Thoracic aorta (tissue), 2 donors: ENCODE data around the gene HELQ. TPM values are rescaled to one million over a fixed set of nuclear protein-coding genes. Genes with fewer than 3 reads are reported as not detected.

Source experiments
- ATAC-seq: fragments of 150-250 bp; one replicate; pipeline ENCODE4 v1.8.0; 2017; ENCODE audit warnings: low read depth; ENCODE audit not compliant: insufficient number of reproducible peaks, low FRiP score
- DNase-seq: peaks from one replicate; pipeline ENCODE4 v3.0.0-alpha.2; 2020; ENCODE audit warnings: low spot score
- H3K27ac ChIP-seq, 2 donors: fragments of 200-600 bp; sonication (generic); 1 replicate in 1 of 2; 2 replicates in 1 of 2; pipeline ENCODE4 v1.5.1; 2016; ENCODE audit warnings: mild to moderate bottlenecking in 2 of 2, moderate library complexity in 2 of 2
- H3K27me3 ChIP-seq: fragments of 200-600 bp; sonication (generic); replicated peaks from 2 replicates; pipeline ENCODE4 v1.6.0; 2016; ENCODE audit warnings: mild to moderate bottlenecking; ENCODE audit not compliant: insufficient read depth
- H3K36me3 ChIP-seq: fragments of 200-600 bp; sonication (generic); one replicate; pipeline ENCODE4 v1.5.1; 2016
- H3K4me1 ChIP-seq, 2 donors: fragments of 200-600 bp; sonication (generic); 1 replicate in 1 of 2; 2 replicates in 1 of 2; pipeline versions ENCODE4 v1.5.1 to v1.6.0; 2016; ENCODE audit warnings: low read depth in 2 of 2, mild to moderate bottlenecking in 1 of 2; ENCODE audit not compliant: control insufficient read depth in 1 of 2
- H3K4me3 ChIP-seq: fragments of 200-600 bp; sonication (generic); 2 replicates; pipeline ENCODE4 v1.5.1; 2016; ENCODE audit warnings: mild to moderate bottlenecking
- H3K9me3 ChIP-seq: fragments of 200-600 bp; sonication (generic); 2 replicates; pipeline ENCODE4 v1.5.1; 2016
- total RNA-seq, 2 donors: library from RNA; depleted of rRNA; stranded (reverse); fragments of >200 nt; gene quantifications; one replicate each; pipeline versions ENCODE4 v1.1.0 to v1.2.3, GENCODE V29; 2016
- TF ChIP-seq, protein P1 (sequence below): fragments of 200-600 bp; sonication (generic); IDR thresholded peaks from one replicate; pipeline ENCODE4 v1.5.1; 2019; ENCODE audit warnings: antibody characterized with exemption

Gene HELQ
- total RNA-seq, 2 donors from 2014 or later: 11.6 to 19.6 TPM

GRCh38 chr4:83362492-83363329 is 92.9 kb downstream of the HELQ start:
- H3K27ac ChIP-seq: no peak overlapping the region
- H3K4me1 ChIP-seq: peaks cover 4 to 6% of the 10 kb centered on the region in 2 donors
- ATAC-seq (no peak), DNase-seq (no peak)
- no peaks in the 10 kb centered on the region for H3K9me3 ChIP-seq
- no peaks in the 10 kb centered on the region for H3K36me3 ChIP-seq
- TF ChIP-seq, protein P1, sequence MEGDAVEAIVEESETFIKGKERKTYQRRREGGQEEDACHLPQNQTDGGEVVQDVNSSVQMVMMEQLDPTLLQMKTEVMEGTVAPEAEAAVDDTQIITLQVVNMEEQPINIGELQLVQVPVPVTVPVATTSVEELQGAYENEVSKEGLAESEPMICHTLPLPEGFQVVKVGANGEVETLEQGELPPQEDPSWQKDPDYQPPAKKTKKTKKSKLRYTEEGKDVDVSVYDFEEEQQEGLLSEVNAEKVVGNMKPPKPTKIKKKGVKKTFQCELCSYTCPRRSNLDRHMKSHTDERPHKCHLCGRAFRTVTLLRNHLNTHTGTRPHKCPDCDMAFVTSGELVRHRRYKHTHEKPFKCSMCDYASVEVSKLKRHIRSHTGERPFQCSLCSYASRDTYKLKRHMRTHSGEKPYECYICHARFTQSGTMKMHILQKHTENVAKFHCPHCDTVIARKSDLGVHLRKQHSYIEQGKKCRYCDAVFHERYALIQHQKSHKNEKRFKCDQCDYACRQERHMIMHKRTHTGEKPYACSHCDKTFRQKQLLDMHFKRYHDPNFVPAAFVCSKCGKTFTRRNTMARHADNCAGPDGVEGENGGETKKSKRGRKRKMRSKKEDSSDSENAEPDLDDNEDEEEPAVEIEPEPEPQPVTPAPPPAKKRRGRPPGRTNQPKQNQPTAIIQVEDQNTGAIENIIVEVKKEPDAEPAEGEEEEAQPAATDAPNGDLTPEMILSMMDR: peak; percentile 13
- no peak overlapping the region for H3K4me3 ChIP-seq
- no peaks in the 10 kb centered on the region for H3K27me3 ChIP-seq

DNA sequence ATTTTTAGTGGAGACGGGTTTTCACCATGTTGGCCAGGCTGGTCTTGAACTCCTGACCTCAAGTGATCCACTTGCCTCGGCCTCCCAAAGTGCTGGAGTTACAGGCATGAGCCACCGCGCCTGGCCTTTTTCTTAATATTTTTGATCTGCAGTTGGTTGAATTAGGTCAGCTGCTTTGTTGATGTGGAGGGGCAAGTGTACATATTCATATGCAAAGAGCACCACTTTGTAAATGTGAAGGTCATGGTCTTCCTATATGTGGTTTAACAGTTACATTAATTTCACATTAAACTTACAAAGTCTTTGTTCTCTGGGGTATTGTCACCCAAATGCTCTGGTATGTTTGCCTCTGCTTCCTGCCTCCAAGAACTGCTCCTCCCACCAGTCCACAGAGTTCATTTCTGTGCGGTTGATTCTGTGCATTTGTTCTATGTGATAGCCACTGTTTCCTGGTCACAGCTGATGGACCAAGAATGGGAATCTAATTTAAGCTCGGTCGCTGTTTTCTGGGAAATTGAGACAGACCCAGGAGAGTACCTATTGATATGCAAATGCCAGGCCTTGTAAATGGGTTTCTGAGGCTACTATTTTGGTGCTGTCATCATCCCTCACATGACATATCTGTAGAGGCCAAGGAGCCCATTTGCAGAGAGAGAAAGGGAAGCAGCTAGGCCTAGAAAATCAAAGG is 94.1 kb downstream of the HELQ start:
- no peak overlapping the region for H3K4me3 ChIP-seq
- no peaks in the 10 kb centered on the region for H3K9me3 ChIP-seq
- no peaks in the 10 kb centered on the region for H3K36me3 ChIP-seq
- H3K4me1 ChIP-seq: peaks cover 8 to 17% of the 10 kb centered on the region in 2 donors
- DNase-seq: no peak
- H3K27ac ChIP-seq: no peak overlapping the region
- no peak for ATAC-seq
- TF ChIP-seq, protein P1: no peak
- H3K27me3 ChIP-seq: no peaks in the 10 kb centered on the region

DNA sequence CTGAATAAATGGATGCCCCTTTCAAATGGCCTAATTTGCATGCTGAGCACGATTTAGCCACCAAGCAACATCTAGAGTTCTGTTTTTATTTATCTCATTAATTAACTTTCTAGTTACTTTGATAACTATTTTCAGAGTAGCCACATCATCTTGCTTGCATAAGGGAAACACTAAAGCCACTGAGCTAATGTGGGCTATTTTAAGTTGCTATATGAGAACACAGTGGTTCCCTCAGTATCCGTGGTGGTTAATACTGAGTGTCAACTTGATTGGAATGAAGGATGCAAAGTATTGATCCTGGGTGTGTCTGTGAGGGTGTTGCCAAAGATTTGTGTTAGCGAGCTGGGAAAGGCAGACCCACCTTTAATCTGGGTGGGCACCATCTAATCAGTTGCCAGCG is 95.6 kb downstream of the HELQ start:
- ATAC-seq: no peak
- H3K9me3 ChIP-seq: no peaks in the 10 kb centered on the region
- no peak overlapping the region for H3K4me3 ChIP-seq
- TF ChIP-seq, protein P1: no peak
- H3K36me3 ChIP-seq: no peaks in the 10 kb centered on the region
- no peaks in the 10 kb centered on the region for H3K27me3 ChIP-seq
- no peak overlapping the region for H3K27ac ChIP-seq
- no peak for DNase-seq
- peaks cover 10 to 24% of the 10 kb centered on the region in 2 donors for H3K4me1 ChIP-seq

GRCh38 chr4:83358410-83358809 is 97.2 kb downstream of the HELQ start:
- H3K36me3 ChIP-seq: no peaks in the 10 kb centered on the region
- H3K4me3 ChIP-seq: no peak overlapping the region
- DNase-seq: no peak
- peaks cover 10 to 24% of the 10 kb centered on the region in 2 donors for H3K4me1 ChIP-seq
- TF ChIP-seq, protein P1: no peak
- H3K9me3 ChIP-seq: no peaks in the 10 kb centered on the region
- no peak for ATAC-seq
- no peaks in the 10 kb centered on the region for H3K27me3 ChIP-seq
- H3K27ac ChIP-seq: peak overlapping the region in 1 of 2 donors; percentile 10

Other genes with a start within 250 kb of the HELQ start
- gene COQ2, start 171.0 kb downstream of the HELQ start, total RNA-seq: 10 to 100 TPM in 1 of 2 donors, 1 to 10 TPM in 1; 3.4 to 10.5 TPM
- gene HPSE, start 121.0 kb downstream of the HELQ start, total RNA-seq: 1 to 10 TPM; 1.4 to 6.1 TPM
- 10 to 100 TPM in 1 of 2 donors, 1 to 10 TPM in 1; 7.6 to 17.3 TPM for gene MRPS18C, start 235 bp upstream of the HELQ start, total RNA-seq
- 10 to 100 TPM in 1 of 2 donors, 1 to 10 TPM in 1; 2.4 to 14.0 TPM for gene ABRAXAS1, start 29.3 kb upstream of the HELQ start, total RNA-seq
- gene GPAT3, start 80.3 kb upstream of the HELQ start, total RNA-seq: 1 to 10 TPM; 6.6 to 7.8 TPM